ENCODE results near the gene LMO1. TPM values are rescaled to one million over a fixed set of nuclear protein-coding genes. Genes with fewer than 3 reads are reported as not detected.

LMO1 gene
- total and polyA plus RNA-seq, 3 donors from 2014 or later = 1.3 to 1.5 TPM; not detected in 1

DNA sequence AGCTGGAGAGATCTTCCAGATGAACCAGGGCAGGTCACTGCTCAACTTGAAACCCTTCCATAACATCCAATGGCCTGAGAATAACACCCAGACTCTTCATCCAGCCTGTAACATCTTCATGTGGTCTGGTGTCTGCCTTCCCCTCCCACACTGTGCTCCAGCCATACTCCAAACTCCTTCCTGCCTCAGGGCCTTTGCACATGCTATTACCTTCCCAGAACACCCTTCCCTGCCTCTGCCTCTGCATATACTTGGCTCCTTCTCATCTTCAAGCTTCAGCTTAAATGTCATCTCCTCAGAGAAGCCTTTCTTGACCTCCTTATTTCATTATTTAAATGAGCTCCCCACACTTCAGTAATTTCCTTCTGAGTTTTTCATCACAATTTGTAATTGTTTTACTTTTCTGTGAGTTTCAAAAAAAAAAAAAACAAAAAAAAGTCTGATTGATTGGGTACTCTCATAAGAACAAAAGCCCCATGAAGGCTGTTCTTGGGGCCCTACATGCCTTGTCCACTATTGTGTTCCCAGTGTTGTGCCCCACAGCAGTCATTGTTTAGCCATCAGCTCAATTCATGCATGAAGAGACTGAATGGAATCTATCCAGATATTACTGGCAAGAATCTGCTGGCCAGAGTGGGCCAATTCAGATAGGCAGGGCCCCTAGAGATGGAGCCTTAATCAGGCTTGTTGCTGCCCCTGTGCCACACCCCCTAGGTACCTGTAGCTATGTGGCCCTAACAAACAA, 22.1 kb downstream of the LMO1 start:
- H3K4me3 ChIP-seq = no peak overlapping the region
- no peaks in the 10 kb centered on the region for H3K36me3 ChIP-seq (ENCODE audit: low read depth, missing control alignments)
- DNase-seq = no peak
- no peak overlapping the region for H3K27ac ChIP-seq
- intact Hi-C loops (cut with DNase I; ENCODE audit: low total_unique reads) = no loop called here
- TF ChIP-seq POLR2A (IDR thresholded peaks at IDR 0.05) = no peak
- TF ChIP-seq, protein P1, sequence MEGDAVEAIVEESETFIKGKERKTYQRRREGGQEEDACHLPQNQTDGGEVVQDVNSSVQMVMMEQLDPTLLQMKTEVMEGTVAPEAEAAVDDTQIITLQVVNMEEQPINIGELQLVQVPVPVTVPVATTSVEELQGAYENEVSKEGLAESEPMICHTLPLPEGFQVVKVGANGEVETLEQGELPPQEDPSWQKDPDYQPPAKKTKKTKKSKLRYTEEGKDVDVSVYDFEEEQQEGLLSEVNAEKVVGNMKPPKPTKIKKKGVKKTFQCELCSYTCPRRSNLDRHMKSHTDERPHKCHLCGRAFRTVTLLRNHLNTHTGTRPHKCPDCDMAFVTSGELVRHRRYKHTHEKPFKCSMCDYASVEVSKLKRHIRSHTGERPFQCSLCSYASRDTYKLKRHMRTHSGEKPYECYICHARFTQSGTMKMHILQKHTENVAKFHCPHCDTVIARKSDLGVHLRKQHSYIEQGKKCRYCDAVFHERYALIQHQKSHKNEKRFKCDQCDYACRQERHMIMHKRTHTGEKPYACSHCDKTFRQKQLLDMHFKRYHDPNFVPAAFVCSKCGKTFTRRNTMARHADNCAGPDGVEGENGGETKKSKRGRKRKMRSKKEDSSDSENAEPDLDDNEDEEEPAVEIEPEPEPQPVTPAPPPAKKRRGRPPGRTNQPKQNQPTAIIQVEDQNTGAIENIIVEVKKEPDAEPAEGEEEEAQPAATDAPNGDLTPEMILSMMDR (IDR thresholded peaks at IDR 0.05) = no peak
- H3K4me1 ChIP-seq = no peaks in the 10 kb centered on the region
- no peaks in the 10 kb centered on the region for H3K9me3 ChIP-seq
- no peaks in the 10 kb centered on the region for H3K27me3 ChIP-seq

DNA sequence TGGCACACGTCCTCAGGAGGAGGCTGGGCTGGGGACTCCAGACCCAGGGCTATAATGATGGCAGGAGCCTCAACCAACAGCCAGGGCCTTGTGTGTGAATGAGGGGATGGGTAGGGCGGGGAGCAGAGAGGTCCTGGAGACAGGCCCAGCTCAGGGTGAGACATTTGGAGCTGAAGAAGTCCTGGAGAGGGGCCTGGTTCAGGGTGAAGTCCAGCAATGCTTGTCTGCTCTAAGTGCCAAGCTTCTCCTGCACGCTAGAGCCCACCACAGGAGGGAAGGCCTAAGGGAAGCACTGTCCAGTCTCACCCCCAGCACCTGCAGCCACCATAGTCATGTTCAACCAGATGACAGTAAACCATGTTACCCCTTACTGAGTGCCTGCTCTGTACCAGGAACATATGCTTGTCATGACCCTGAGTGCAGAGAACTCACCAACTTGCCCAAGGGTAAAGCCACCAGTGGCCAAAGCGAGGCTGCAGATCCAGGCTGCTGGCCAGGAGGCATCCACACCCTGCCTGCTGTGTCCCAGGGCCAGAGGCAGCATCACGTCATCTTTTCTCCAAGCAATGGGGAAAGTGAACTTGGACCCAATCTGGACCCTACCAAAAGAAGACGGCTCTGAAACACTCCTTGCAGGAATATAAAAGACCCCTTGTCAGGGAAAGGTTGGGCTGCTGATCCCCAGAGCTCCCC, 24.0 kb downstream of the LMO1 start:
- Histone ChIP-seq H3K27ac (no peak overlapping the region), H3K36me3 (ENCODE audit: low read depth, missing control alignments) (no peaks in the 10 kb centered on the region), H3K4me3 (no peak overlapping the region), H3K4me1 (no peaks in the 10 kb centered on the region), H3K27me3 (no peaks in the 10 kb centered on the region), H3K9me3 (no peaks in the 10 kb centered on the region)
- intact Hi-C loops (cut with DNase I; ENCODE audit: low total_unique reads) = no loop called here
- TF ChIP-seq, protein P1 (IDR thresholded peaks at IDR 0.05) = no peak
- TF ChIP-seq POLR2A (IDR thresholded peaks at IDR 0.05) = no peak
- 76 to 82% methylated on average over 5 to 6 of the region's 6 CpGs for WGBS, 2 donors
- no peak for DNase-seq

DNA sequence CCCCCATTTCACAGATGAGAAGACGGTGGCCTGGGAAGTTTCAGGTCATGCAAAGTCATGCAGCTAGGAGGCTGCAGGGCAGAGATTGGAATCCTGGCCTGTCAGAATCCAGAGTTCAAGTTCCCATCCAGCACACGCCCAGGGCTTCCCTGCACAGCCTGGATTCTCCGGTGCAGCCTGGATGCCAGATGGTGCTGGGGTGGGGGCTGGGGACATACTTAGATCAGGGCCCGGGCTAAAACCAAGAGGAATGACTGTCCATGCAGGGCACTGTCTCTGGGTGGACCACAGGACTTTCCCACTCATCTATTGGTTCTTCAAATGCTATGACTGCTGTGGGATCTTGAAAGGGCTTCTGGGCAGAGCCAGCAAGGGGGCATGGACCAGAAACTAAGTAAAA, 24.6 kb downstream of the LMO1 start:
- Histone ChIP-seq H3K4me3 (no peak overlapping the region), H3K4me1 (peaks cover 2% of the 10 kb centered on the region), H3K27ac (no peak overlapping the region), H3K36me3 (ENCODE audit: low read depth, missing control alignments) (no peaks in the 10 kb centered on the region), H3K27me3 (no peaks in the 10 kb centered on the region), H3K9me3 (no peaks in the 10 kb centered on the region)
- intact Hi-C loops (cut with DNase I; ENCODE audit: low total_unique reads) = no loop called here
- TF ChIP-seq, protein P1 (IDR thresholded peaks at IDR 0.05) = no peak
- 84 to 96% methylated on average over 4 of the region's 4 CpGs for WGBS, 2 donors
- DNase-seq = no peak

DNA sequence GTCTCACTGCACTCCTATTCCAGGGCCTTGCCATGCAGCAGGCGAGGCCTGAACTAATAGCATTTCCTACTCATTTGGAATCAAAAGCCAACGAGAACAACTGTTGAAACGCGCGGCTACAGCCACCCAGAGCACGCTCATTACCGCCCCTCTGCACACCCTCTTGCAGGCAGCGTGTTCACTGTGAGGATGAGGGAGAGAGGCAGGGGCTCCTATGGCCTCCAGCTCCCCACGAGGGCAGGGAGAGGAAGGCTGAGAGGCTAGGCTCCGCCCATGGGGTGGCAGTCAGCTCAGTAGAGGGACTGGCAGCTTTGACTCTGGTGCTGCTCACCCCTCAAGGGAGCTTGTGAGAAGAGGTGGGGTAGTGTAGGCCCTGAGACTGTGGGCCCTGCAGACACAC, 26.2 kb downstream of the LMO1 start:
- Histone ChIP-seq H3K27ac (no peak overlapping the region), H3K27me3 (no peaks in the 10 kb centered on the region), H3K4me1 (peaks cover 2% of the 10 kb centered on the region), H3K36me3 (ENCODE audit: low read depth, missing control alignments) (no peaks in the 10 kb centered on the region), H3K4me3 (no peak overlapping the region), H3K9me3 (no peaks in the 10 kb centered on the region)
- TF ChIP-seq POLR2A (IDR thresholded peaks at IDR 0.05) = no peak
- TF ChIP-seq, protein P1 (IDR thresholded peaks at IDR 0.05) = no peak
- intact Hi-C loops (cut with DNase I; ENCODE audit: low total_unique reads) = no loop called here
- 89 to 92% methylated on average over 10 of the region's 10 CpGs for WGBS, 2 donors
- no peak for DNase-seq

Data from testis (tissue), 3 donors.